ENCODE measurements around the gene RAB4A. TPM values are rescaled to one million over a fixed set of nuclear protein-coding genes. Genes with fewer than 3 reads are reported as not detected.

RAB4A gene
- total RNA-seq, 1 donor from 2014 or later, result 63.0 TPM

- Mint-ChIP-seq H3K9me3 (ENCODE audit: unreplicated experiment) (no peaks in the 10 kb centered on the region), H3K27ac (ENCODE audit: unreplicated experiment) (no peak overlapping the region), H3K4me3 (ENCODE audit: unreplicated experiment) (no peak overlapping the region), H3K4me1 (ENCODE audit: low read depth, unreplicated experiment) (no peaks in the 10 kb centered on the region), H3K27me3 (ENCODE audit: unreplicated experiment) (peaks cover 2% of the 10 kb centered on the region), H3K36me3 (ENCODE audit: unreplicated experiment) (no peaks in the 10 kb centered on the region)
- TF ChIP-seq, protein P1, sequence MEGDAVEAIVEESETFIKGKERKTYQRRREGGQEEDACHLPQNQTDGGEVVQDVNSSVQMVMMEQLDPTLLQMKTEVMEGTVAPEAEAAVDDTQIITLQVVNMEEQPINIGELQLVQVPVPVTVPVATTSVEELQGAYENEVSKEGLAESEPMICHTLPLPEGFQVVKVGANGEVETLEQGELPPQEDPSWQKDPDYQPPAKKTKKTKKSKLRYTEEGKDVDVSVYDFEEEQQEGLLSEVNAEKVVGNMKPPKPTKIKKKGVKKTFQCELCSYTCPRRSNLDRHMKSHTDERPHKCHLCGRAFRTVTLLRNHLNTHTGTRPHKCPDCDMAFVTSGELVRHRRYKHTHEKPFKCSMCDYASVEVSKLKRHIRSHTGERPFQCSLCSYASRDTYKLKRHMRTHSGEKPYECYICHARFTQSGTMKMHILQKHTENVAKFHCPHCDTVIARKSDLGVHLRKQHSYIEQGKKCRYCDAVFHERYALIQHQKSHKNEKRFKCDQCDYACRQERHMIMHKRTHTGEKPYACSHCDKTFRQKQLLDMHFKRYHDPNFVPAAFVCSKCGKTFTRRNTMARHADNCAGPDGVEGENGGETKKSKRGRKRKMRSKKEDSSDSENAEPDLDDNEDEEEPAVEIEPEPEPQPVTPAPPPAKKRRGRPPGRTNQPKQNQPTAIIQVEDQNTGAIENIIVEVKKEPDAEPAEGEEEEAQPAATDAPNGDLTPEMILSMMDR (IDR thresholded peaks at IDR 0.05; ENCODE audit: partially characterized antibody, unreplicated experiment), result no peak
- no peak for DNase-seq
Measured at GRCh38 chr1:229354226-229354625, 83.3 kb downstream of the RAB4A start.

Other genes starting within 250 kb of the RAB4A start
- 18.5 TPM for gene CCSAP, start 71.9 kb downstream of the RAB4A start, total RNA-seq (ENCODE audit: unreplicated experiment)
- 1.9 TPM for gene ACTA1, start 163.0 kb downstream of the RAB4A start, total RNA-seq (ENCODE audit: unreplicated experiment)
- 42.9 TPM for gene NUP133, start 237.2 kb downstream of the RAB4A start, total RNA-seq (ENCODE audit: unreplicated experiment)

Measured in glutamatergic neuron (in vitro differentiated cells).